Heart left ventricle (tissue), 13 donors: ENCODE data around the gene MIS12.

Experiments used
- POLR2A ChIP-seq, 2 donors: fragments of 450-650 bp; IDR thresholded peaks; one replicate each; pipeline ENCODE4 v1.6.1; 2017; ENCODE audit warnings: antibody characterized with exemption in 2 of 2, mild to moderate bottlenecking in 2 of 2, moderate library complexity in 2 of 2
- TF ChIP-seq, protein P1 (sequence below), 12 donors: fragments of 200-600 bp; sonication (generic) in 4 of 12; IDR thresholded peaks; one replicate each; pipeline versions ENCODE4 v1.5.0 to v1.8.0; 2018 to 2022; ENCODE audit warnings: antibody characterized with exemption in 12 of 12, mild to moderate bottlenecking in 5 of 12
- donor health status: ischemic (EF 13 %, LVEDD 7.1; RV severe dilation, severe dysfunction).
- donor health status: DM: no; HTN: yes; CAD: no.
- donor health status: DM: no; HTN: no; CAD: no.
- donor health status: ischemic (EF 25% LVEDD 6.9; RV normal size, moderate dysfunction).
- donor health status: ischemic (EF 25% LVEDD 5.7; RV mildly dilated, moderate dysfunction).
- donor health status: ischemic (EF 35%, LVEDD 5.7; RV mildly dilated, moderate dysfunction).
- donor health status: nonischemic (EF 11% LVEDD 7.7; RV severe dilation, severe dysfunction).
- donor health status: DM: yes; HTN: yes; CAD: no.
- donor health status: PGD.
- donor health status: ischemic (EF 29% LVEDD 5.4; RV normal size, mild dysfunction).
- donor health status: nonischemic (EF 23%, LVEDD 6.1; RV moderate dilation, normal function).

DNA sequence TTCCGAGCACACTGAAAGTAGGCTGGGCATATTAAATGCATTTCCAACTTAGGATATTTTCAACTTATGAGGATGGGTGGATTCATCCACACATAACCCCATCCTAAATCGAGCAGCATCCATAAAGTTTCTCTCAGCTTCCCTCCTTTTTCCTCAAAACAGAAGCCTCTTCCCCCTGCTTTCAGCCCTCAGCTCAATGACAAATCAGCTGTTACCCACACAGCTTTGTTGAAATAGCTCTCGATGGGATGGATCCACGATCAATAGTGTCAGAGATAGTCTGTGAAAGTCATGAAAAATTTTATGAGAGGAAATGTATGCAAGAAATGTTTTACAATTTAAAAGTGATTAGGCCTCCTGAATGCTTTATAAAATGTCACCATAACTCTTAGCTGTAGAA lies 20.1 kb upstream of the MIS12 start:
- TF ChIP-seq, protein P1, sequence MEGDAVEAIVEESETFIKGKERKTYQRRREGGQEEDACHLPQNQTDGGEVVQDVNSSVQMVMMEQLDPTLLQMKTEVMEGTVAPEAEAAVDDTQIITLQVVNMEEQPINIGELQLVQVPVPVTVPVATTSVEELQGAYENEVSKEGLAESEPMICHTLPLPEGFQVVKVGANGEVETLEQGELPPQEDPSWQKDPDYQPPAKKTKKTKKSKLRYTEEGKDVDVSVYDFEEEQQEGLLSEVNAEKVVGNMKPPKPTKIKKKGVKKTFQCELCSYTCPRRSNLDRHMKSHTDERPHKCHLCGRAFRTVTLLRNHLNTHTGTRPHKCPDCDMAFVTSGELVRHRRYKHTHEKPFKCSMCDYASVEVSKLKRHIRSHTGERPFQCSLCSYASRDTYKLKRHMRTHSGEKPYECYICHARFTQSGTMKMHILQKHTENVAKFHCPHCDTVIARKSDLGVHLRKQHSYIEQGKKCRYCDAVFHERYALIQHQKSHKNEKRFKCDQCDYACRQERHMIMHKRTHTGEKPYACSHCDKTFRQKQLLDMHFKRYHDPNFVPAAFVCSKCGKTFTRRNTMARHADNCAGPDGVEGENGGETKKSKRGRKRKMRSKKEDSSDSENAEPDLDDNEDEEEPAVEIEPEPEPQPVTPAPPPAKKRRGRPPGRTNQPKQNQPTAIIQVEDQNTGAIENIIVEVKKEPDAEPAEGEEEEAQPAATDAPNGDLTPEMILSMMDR (IDR thresholded peaks at IDR 0.05) = no peak
- TF ChIP-seq POLR2A (IDR thresholded peaks at IDR 0.05) = no peak
